Activated naive CD4-positive, alpha-beta T cell treated with anti-CD3 and anti-CD28 coated beads for 36 hours (primary cell): Measurements from ENCODE around the gene KLHL26. TPM values are rescaled to one million over a fixed set of nuclear protein-coding genes. Genes with fewer than 3 reads are reported as not detected.

Experiments used
- CTCF ChIA-PET: fragments of 350-600 bp; sonication (Branson Sonifier 250); formaldehyde crosslinking; loops from one replicate; lab custom pipeline; 2021; ENCODE audit warnings: antibody characterized with exemption; lab: Charles Lee
- DNase-seq: peaks from one replicate; pipeline ENCODE4 v3.0.0-alpha.2; 2020
- H3K27ac Mint-ChIP-seq: one replicate; pipeline ENCODE4 v1.8.0; 2021; ENCODE audit warnings: mild to moderate bottlenecking, mixed read lengths
- H3K27me3 Mint-ChIP-seq: one replicate; pipeline ENCODE4 v1.8.0; 2021; ENCODE audit warnings: low read depth, mixed read lengths
- H3K36me3 Mint-ChIP-seq: one replicate; pipeline ENCODE4 v1.8.0; 2021; ENCODE audit warnings: low read depth, mixed read lengths
- H3K4me1 Mint-ChIP-seq: one replicate; pipeline ENCODE4 v1.8.0; 2021; ENCODE audit warnings: low read depth, mixed read lengths
- H3K4me3 Mint-ChIP-seq: one replicate; pipeline ENCODE4 v1.8.0; 2021; ENCODE audit warnings: mild to moderate bottlenecking, moderate library complexity, mixed read lengths
- H3K9me3 Mint-ChIP-seq: one replicate; pipeline ENCODE4 v1.8.0; 2021; ENCODE audit warnings: mixed read lengths
- intact Hi-C: fragments of 100-400 bp; cut with micrococcal nuclease; formaldehyde crosslinking; loops from one replicate; pipeline ENCODE4 v1.15.1; 2023
- total RNA-seq, 2 experiments: library from RNA; stranded (reverse); gene quantifications; one replicate each; pipeline ENCODE4 v1.2.3, GENCODE V29; 2021

Gene KLHL26
- total RNA-seq, 2 experiments from 2014 or later, result 8.9 to 12.0 TPM

GRCh38 chr19:18648973-18649315 is 12.1 kb downstream of the KLHL26 start:
- Mint-ChIP-seq H3K27ac (no peak overlapping the region), H3K27me3 (no peaks in the 10 kb centered on the region), H3K9me3 (no peaks in the 10 kb centered on the region), H3K36me3 (no peaks in the 10 kb centered on the region), H3K4me3 (no peak overlapping the region), H3K4me1 (peaks cover 21% of the 10 kb centered on the region)
- intact Hi-C loops, result no loop called here
- CTCF ChIA-PET, result no interaction called here
- no peak for DNase-seq

- no peaks in the 10 kb centered on the region for H3K27me3 Mint-ChIP-seq
- DNase-seq, result no peak
- intact Hi-C loops, result no loop called here
- no peaks in the 10 kb centered on the region for H3K36me3 Mint-ChIP-seq
- H3K27ac Mint-ChIP-seq, result no peak overlapping the region
- CTCF ChIA-PET, result no interaction called here
- peaks cover 17% of the 10 kb centered on the region for H3K4me1 Mint-ChIP-seq
- H3K4me3 Mint-ChIP-seq, result no peak overlapping the region
- no peaks in the 10 kb centered on the region for H3K9me3 Mint-ChIP-seq
These were observed 12.7 kb downstream of the KLHL26 start for GRCh38 chr19:18649371-18650020.

GRCh38 chr19:18650021-18650390 is 13.2 kb downstream of the KLHL26 start:
- Mint-ChIP-seq H3K4me1 (peaks cover 16% of the 10 kb centered on the region), H3K4me3 (no peak overlapping the region), H3K27me3 (no peaks in the 10 kb centered on the region), H3K9me3 (no peaks in the 10 kb centered on the region), H3K36me3 (no peaks in the 10 kb centered on the region), H3K27ac (no peak overlapping the region)
- CTCF ChIA-PET, result no interaction called here
- no peak for DNase-seq
- intact Hi-C loops, result no loop called here

GRCh38 chr19:18650468-18651041 is 13.7 kb downstream of the KLHL26 start:
- no peaks in the 10 kb centered on the region for H3K36me3 Mint-ChIP-seq
- H3K27me3 Mint-ChIP-seq, result no peaks in the 10 kb centered on the region
- DNase-seq, result no peak
- H3K4me3 Mint-ChIP-seq, result no peak overlapping the region
- H3K9me3 Mint-ChIP-seq, result no peaks in the 10 kb centered on the region
- CTCF ChIA-PET, result no interaction called here
- H3K4me1 Mint-ChIP-seq, result peaks cover 16% of the 10 kb centered on the region
- intact Hi-C loops, result no loop called here
- H3K27ac Mint-ChIP-seq, result no peak overlapping the region

- H3K4me3 Mint-ChIP-seq, result no peak overlapping the region
- H3K4me1 Mint-ChIP-seq, result peaks cover 16% of the 10 kb centered on the region
- CTCF ChIA-PET, result no interaction called here
- H3K9me3 Mint-ChIP-seq, result no peaks in the 10 kb centered on the region
- intact Hi-C loops, result no loop called here
- no peaks in the 10 kb centered on the region for H3K27me3 Mint-ChIP-seq
- H3K36me3 Mint-ChIP-seq, result no peaks in the 10 kb centered on the region
- no peak overlapping the region for H3K27ac Mint-ChIP-seq
- no peak for DNase-seq
These were observed 14.5 kb downstream of the KLHL26 start for GRCh38 chr19:18651300-18651699.

- CTCF ChIA-PET, result no interaction called here
- no peak for DNase-seq
- no peaks in the 10 kb centered on the region for H3K36me3 Mint-ChIP-seq
- H3K27ac Mint-ChIP-seq, result no peak overlapping the region
- peaks cover 13% of the 10 kb centered on the region for H3K4me1 Mint-ChIP-seq
- H3K9me3 Mint-ChIP-seq, result no peaks in the 10 kb centered on the region
- no peaks in the 10 kb centered on the region for H3K27me3 Mint-ChIP-seq
- no peak overlapping the region for H3K4me3 Mint-ChIP-seq
- intact Hi-C loops, result no loop called here
These were observed 14.9 kb downstream of the KLHL26 start for GRCh38 chr19:18651733-18652132.

GRCh38 chr19:18653853-18654252 is 17.0 kb downstream of the KLHL26 start:
- no peak for DNase-seq
- peaks cover 19% of the 10 kb centered on the region for H3K4me1 Mint-ChIP-seq
- no peak overlapping the region for H3K27ac Mint-ChIP-seq
- no peak overlapping the region for H3K4me3 Mint-ChIP-seq
- H3K36me3 Mint-ChIP-seq, result no peaks in the 10 kb centered on the region
- no peaks in the 10 kb centered on the region for H3K27me3 Mint-ChIP-seq
- no peaks in the 10 kb centered on the region for H3K9me3 Mint-ChIP-seq
- CTCF ChIA-PET, result no interaction called here
- intact Hi-C loops, result no loop called here

GRCh38 chr19:18654469-18654868 is 17.6 kb downstream of the KLHL26 start:
- no peak overlapping the region for H3K4me3 Mint-ChIP-seq
- intact Hi-C loops, result no loop called here
- no peak overlapping the region for H3K27ac Mint-ChIP-seq
- CTCF ChIA-PET, result no interaction called here
- no peaks in the 10 kb centered on the region for H3K27me3 Mint-ChIP-seq
- H3K4me1 Mint-ChIP-seq, result peaks cover 14% of the 10 kb centered on the region
- no peaks in the 10 kb centered on the region for H3K9me3 Mint-ChIP-seq
- DNase-seq, result no peak
- no peaks in the 10 kb centered on the region for H3K36me3 Mint-ChIP-seq

GRCh38 chr19:18655173-18655844 is 18.5 kb downstream of the KLHL26 start:
- CTCF ChIA-PET, result no interaction called here
- peaks cover 12% of the 10 kb centered on the region for H3K4me1 Mint-ChIP-seq
- H3K9me3 Mint-ChIP-seq, result no peaks in the 10 kb centered on the region
- no peaks in the 10 kb centered on the region for H3K36me3 Mint-ChIP-seq
- no peaks in the 10 kb centered on the region for H3K27me3 Mint-ChIP-seq
- no peak overlapping the region for H3K4me3 Mint-ChIP-seq
- no peak overlapping the region for H3K27ac Mint-ChIP-seq
- DNase-seq, result no peak
- intact Hi-C loops, result no loop called here

- no peak overlapping the region for H3K4me3 Mint-ChIP-seq
- H3K27ac Mint-ChIP-seq, result no peak overlapping the region
- H3K27me3 Mint-ChIP-seq, result no peaks in the 10 kb centered on the region
- peaks cover 12% of the 10 kb centered on the region for H3K4me1 Mint-ChIP-seq
- no peaks in the 10 kb centered on the region for H3K36me3 Mint-ChIP-seq
- intact Hi-C loops, result no loop called here
- CTCF ChIA-PET, result no interaction called here
- no peaks in the 10 kb centered on the region for H3K9me3 Mint-ChIP-seq
- DNase-seq, result no peak
These were observed 19.7 kb downstream of the KLHL26 start for GRCh38 chr19:18656337-18657086.

GRCh38 chr19:18657590-18658365 is 20.9 kb downstream of the KLHL26 start:
- intact Hi-C loops, result no loop called here
- Mint-ChIP-seq H3K27me3 (no peaks in the 10 kb centered on the region), H3K4me3 (no peak overlapping the region), H3K9me3 (no peaks in the 10 kb centered on the region), H3K27ac (no peak overlapping the region), H3K36me3 (no peaks in the 10 kb centered on the region), H3K4me1 (peaks cover 12% of the 10 kb centered on the region)
- CTCF ChIA-PET, result no interaction called here
- no peak for DNase-seq

GRCh38 chr19:18658366-18658855 is 21.6 kb downstream of the KLHL26 start:
- intact Hi-C loops, result no loop called here
- peaks cover 15% of the 10 kb centered on the region for H3K4me1 Mint-ChIP-seq
- H3K27ac Mint-ChIP-seq, result no peak overlapping the region
- no peak overlapping the region for H3K4me3 Mint-ChIP-seq
- H3K36me3 Mint-ChIP-seq, result no peaks in the 10 kb centered on the region
- no peaks in the 10 kb centered on the region for H3K9me3 Mint-ChIP-seq
- H3K27me3 Mint-ChIP-seq, result no peaks in the 10 kb centered on the region
- no peak for DNase-seq
- CTCF ChIA-PET, result no interaction called here
